WTC11 (cell line): Measurements from ENCODE around the gene CPNE8. TPM values are rescaled to one million over a fixed set of nuclear protein-coding genes. Genes with fewer than 3 reads are reported as not detected.

ENCODE experiments used
- ATAC-seq: fragments of 200-7000 bp; cut with Tn5 transposase; 2 replicates; pipeline ENCODE4 v1.10.0; 2021; ENCODE audit warnings: mild to moderate bottlenecking, moderate library complexity
- CTCF ChIA-PET: fragments of 300-600 bp; sonication (Branson Sonifier 250); formaldehyde crosslinking; loops from one replicate; lab custom pipeline; 2021; ENCODE audit warnings: antibody characterized with exemption; lab: Charles Lee
- POLR2A ChIA-PET: fragments of 350-600 bp; sonication (Branson Sonifier 250); formaldehyde crosslinking; loops from one replicate; lab custom pipeline; 2021; ENCODE audit warnings: antibody characterized with exemption; lab: Charles Lee
- DNase-seq: peaks from one replicate; pipeline ENCODE4 v3.0.0; 2021; ENCODE audit warnings: low spot score
- H3K27ac Mint-ChIP-seq: 2 replicates; pipeline ENCODE4 v1.8.0; 2021; ENCODE audit warnings: mixed read lengths
- H3K27me3 Mint-ChIP-seq: 2 replicates; pipeline ENCODE4 v1.8.0; 2021; ENCODE audit warnings: low read depth, mild to moderate bottlenecking, moderate library complexity, mixed read lengths
- H3K36me3 Mint-ChIP-seq: 2 replicates; pipeline ENCODE4 v1.8.0; 2021; ENCODE audit warnings: mixed read lengths
- H3K4me1 Mint-ChIP-seq: 2 replicates; pipeline ENCODE4 v1.8.0; 2022; ENCODE audit warnings: mixed read lengths
- H3K4me3 Mint-ChIP-seq: 2 replicates; pipeline ENCODE4 v1.8.0; 2021; ENCODE audit warnings: mild to moderate bottlenecking, moderate library complexity, mixed read lengths
- H3K9me3 Mint-ChIP-seq: 2 replicates; pipeline ENCODE4 v1.8.0; 2021; ENCODE audit warnings: mixed read lengths
- ATF1 ChIP-seq: sonication (generic); formaldehyde crosslinking; IDR thresholded peaks from 2 replicates; pipeline ENCODE4 v1.8.1; 2023; ENCODE audit warnings: mild to moderate bottlenecking, moderate library complexity, missing genetic modification reagents
- CBFB ChIP-seq: sonication (generic); formaldehyde crosslinking; IDR thresholded peaks from 2 replicates; pipeline ENCODE4 v1.8.1; 2022; ENCODE audit warnings: mild to moderate bottlenecking, low read depth, missing genetic modification reagents
- CREB1 ChIP-seq: sonication (generic); formaldehyde crosslinking; IDR thresholded peaks from 2 replicates; pipeline ENCODE4 v1.8.0; 2023; ENCODE audit warnings: mild to moderate bottlenecking, missing genetic modification reagents
- ERG ChIP-seq: fragments of 250-450 bp; sonication (Bioruptor Pico); IDR thresholded peaks from 2 replicates; pipeline ENCODE4 v1.8.0; 2021; ENCODE audit warnings: mild to moderate bottlenecking
- GABPB1 ChIP-seq: sonication (generic); formaldehyde crosslinking; IDR thresholded peaks from 2 replicates; pipeline ENCODE4 v1.8.1; 2023; ENCODE audit warnings: mild to moderate bottlenecking, missing genetic modification reagents
- HMGA2 ChIP-seq: fragments of 250-450 bp; sonication (Bioruptor Pico); IDR thresholded peaks from 2 replicates; pipeline ENCODE4 v1.4.0; 2021; ENCODE audit warnings: mild to moderate bottlenecking, moderate library complexity
- IRF1 ChIP-seq: sonication (generic); formaldehyde crosslinking; IDR thresholded peaks from 2 replicates; pipeline ENCODE4 v1.8.0; 2023; ENCODE audit warnings: missing genetic modification reagents
- IRF2 ChIP-seq: sonication (generic); formaldehyde crosslinking; IDR thresholded peaks from 2 replicates; pipeline ENCODE4 v1.8.0; 2022; ENCODE audit warnings: low read depth, missing genetic modification reagents, borderline replicate concordance
- MYBL2 ChIP-seq: sonication (generic); formaldehyde crosslinking; IDR thresholded peaks from 2 replicates; pipeline ENCODE4 v1.8.1; 2023; ENCODE audit warnings: mild to moderate bottlenecking, moderate library complexity, missing genetic modification reagents
- NFATC4 ChIP-seq: fragments of 250-450 bp; sonication (Bioruptor Pico); IDR thresholded peaks from 2 replicates; pipeline ENCODE4 v1.9.0; 2021; ENCODE audit warnings: mild to moderate bottlenecking
- NR1H2 ChIP-seq: sonication (generic); formaldehyde crosslinking; IDR thresholded peaks from 2 replicates; pipeline ENCODE4 v1.9.0; 2021; ENCODE audit warnings: mild to moderate bottlenecking, moderate library complexity, missing genetic modification reagents
- NR2C2 ChIP-seq: sonication (generic); formaldehyde crosslinking; IDR thresholded peaks from 2 replicates; pipeline ENCODE4 v1.8.0; 2022; ENCODE audit warnings: mild to moderate bottlenecking, missing genetic modification reagents
- SP1 ChIP-seq: sonication (generic); formaldehyde crosslinking; conservative IDR thresholded peaks from 2 replicates; pipeline ENCODE4 v1.8.1; 2022; ENCODE audit warnings: missing genetic modification reagents
- ZNF219 ChIP-seq: sonication (generic); formaldehyde crosslinking; IDR thresholded peaks from 2 replicates; pipeline ENCODE4 v1.8.0; 2023; ENCODE audit warnings: missing genetic modification reagents, mild to moderate bottlenecking, borderline replicate concordance
- ZNF396 ChIP-seq: fragments of 250-450 bp; sonication (Bioruptor Pico); IDR thresholded peaks from 2 replicates; pipeline ENCODE4 v1.8.0; 2021; ENCODE audit warnings: mild to moderate bottlenecking, moderate library complexity, borderline replicate concordance
- ZNF416 ChIP-seq: fragments of 250-450 bp; sonication (Bioruptor Pico); IDR thresholded peaks from 2 replicates; pipeline ENCODE4 v1.9.0; 2021; ENCODE audit warnings: mild to moderate bottlenecking, inconsistent platforms
- total RNA-seq: library from RNA; stranded (reverse); gene quantifications from 3 replicates; pipeline ENCODE4 v1.2.3, GENCODE V29; 2021
- TF ChIP-seq, protein P1 (sequence below): sonication (generic); formaldehyde crosslinking; IDR thresholded peaks from 2 replicates; pipeline ENCODE4 v1.8.1; 2022; ENCODE audit warnings: mild to moderate bottlenecking, missing genetic modification reagents, moderate library complexity, borderline replicate concordance
- TF ChIP-seq, protein P2 (sequence below): fragments of 200-600 bp; IDR thresholded peaks from 2 replicates; pipeline ENCODE4 v1.8.0; 2022; ENCODE audit warnings: antibody characterized with exemption
- TF ChIP-seq, protein P3 (sequence below): sonication (generic); formaldehyde crosslinking; IDR thresholded peaks from 2 replicates; pipeline ENCODE4 v1.8.1; 2022; ENCODE audit warnings: low read depth, mild to moderate bottlenecking, moderate library complexity, missing genetic modification reagents, borderline replicate concordance
- TF ChIP-seq, protein P4 (sequence below): fragments of 250-450 bp; sonication (Bioruptor Pico); IDR thresholded peaks from 2 replicates; pipeline ENCODE4 v2.1.2; 2022; ENCODE audit warnings: mild to moderate bottlenecking, moderate library complexity

The CPNE8 gene
- total RNA-seq, 1 experiment from 2014 or later: 8.3 TPM

- peaks cover 22% of the 10 kb centered on the region for H3K9me3 Mint-ChIP-seq
- no peak overlapping the region for H3K27ac Mint-ChIP-seq
- TF ChIP-seq ZNF219 (CRISPR knock-in tag): no peak
- TF ChIP-seq NFATC4 (CRISPR knock-in tag): no peak
- TF ChIP-seq IRF1 (CRISPR knock-in tag): no peak
- TF ChIP-seq ZNF416 (CRISPR knock-in tag): no peak
- no peak for TF ChIP-seq MYBL2 (CRISPR knock-in tag)
- no peak for TF ChIP-seq IRF2 (CRISPR knock-in tag)
- no peak for TF ChIP-seq GABPB1 (CRISPR knock-in tag)
- TF ChIP-seq, protein P1, sequence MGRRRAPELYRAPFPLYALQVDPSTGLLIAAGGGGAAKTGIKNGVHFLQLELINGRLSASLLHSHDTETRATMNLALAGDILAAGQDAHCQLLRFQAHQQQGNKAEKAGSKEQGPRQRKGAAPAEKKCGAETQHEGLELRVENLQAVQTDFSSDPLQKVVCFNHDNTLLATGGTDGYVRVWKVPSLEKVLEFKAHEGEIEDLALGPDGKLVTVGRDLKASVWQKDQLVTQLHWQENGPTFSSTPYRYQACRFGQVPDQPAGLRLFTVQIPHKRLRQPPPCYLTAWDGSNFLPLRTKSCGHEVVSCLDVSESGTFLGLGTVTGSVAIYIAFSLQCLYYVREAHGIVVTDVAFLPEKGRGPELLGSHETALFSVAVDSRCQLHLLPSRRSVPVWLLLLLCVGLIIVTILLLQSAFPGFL (CRISPR knock-in tag): no peak
- TF ChIP-seq ZNF396 (CRISPR knock-in tag): no peak
- TF ChIP-seq CBFB: no peak
- TF ChIP-seq, all 79 proteins: peak for 0
- H3K36me3 Mint-ChIP-seq: no peaks in the 10 kb centered on the region
- peaks cover 7% of the 10 kb centered on the region for H3K4me1 Mint-ChIP-seq
- DNase-seq (no peak), ATAC-seq (no peak)
- ChIA-PET CTCF (interaction anchor here (1.6 kb wide), 1 partner anchor 28 kb away, joined by 3 read pairs; no protein-coding TSS in a partner anchor), POLR2A (no interaction called here)
- H3K27me3 Mint-ChIP-seq: no peaks in the 10 kb centered on the region; the same call in 1 of the 2 replicates
- H3K4me3 Mint-ChIP-seq: no peak overlapping the region
Observed at GRCh38 chr12:38949363-38949762, 44.0 kb upstream of the CPNE8 start.

DNA sequence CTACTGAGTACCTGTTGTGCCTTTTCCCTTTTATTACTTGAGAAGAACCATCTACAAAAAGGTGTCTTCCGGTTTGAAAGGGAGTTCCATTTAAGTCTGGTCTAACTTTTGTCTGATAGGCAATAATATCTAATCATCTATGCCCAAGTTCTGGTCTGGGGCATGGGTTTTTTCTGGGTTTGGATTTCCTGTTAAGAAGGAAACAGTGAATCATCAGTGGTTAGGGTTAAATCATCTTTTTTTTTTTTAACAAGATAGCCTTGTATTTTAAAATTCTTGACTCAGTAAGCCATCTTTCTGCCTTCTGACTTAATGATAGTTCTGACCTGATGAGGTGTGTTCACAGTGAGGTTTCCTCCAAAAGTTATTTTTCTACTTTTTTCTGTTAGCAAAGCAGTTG, 29.3 kb upstream of the CPNE8 start:
- Mint-ChIP-seq H3K9me3 (peaks cover 22% of the 10 kb centered on the region), H3K27me3 (no peaks in the 10 kb centered on the region; the same call in 1 of the 2 replicates), H3K4me3 (no peak overlapping the region), H3K36me3 (peaks cover 8% of the 10 kb centered on the region), H3K4me1 (no peaks in the 10 kb centered on the region), H3K27ac (no peak overlapping the region)
- ATAC-seq (no peak), DNase-seq (no peak)
- POLR2A ChIA-PET: no interaction called here
- CTCF ChIA-PET: no interaction called here
- no peak for TF ChIP-seq HMGA2 (CRISPR knock-in tag)
- TF ChIP-seq, protein P2, sequence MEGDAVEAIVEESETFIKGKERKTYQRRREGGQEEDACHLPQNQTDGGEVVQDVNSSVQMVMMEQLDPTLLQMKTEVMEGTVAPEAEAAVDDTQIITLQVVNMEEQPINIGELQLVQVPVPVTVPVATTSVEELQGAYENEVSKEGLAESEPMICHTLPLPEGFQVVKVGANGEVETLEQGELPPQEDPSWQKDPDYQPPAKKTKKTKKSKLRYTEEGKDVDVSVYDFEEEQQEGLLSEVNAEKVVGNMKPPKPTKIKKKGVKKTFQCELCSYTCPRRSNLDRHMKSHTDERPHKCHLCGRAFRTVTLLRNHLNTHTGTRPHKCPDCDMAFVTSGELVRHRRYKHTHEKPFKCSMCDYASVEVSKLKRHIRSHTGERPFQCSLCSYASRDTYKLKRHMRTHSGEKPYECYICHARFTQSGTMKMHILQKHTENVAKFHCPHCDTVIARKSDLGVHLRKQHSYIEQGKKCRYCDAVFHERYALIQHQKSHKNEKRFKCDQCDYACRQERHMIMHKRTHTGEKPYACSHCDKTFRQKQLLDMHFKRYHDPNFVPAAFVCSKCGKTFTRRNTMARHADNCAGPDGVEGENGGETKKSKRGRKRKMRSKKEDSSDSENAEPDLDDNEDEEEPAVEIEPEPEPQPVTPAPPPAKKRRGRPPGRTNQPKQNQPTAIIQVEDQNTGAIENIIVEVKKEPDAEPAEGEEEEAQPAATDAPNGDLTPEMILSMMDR: no peak
- no peak for TF ChIP-seq NR2C2 (CRISPR knock-in tag)
- no peak for TF ChIP-seq ATF1 (CRISPR knock-in tag)
- TF ChIP-seq ERG (CRISPR knock-in tag): no peak
- TF ChIP-seq, protein P3, sequence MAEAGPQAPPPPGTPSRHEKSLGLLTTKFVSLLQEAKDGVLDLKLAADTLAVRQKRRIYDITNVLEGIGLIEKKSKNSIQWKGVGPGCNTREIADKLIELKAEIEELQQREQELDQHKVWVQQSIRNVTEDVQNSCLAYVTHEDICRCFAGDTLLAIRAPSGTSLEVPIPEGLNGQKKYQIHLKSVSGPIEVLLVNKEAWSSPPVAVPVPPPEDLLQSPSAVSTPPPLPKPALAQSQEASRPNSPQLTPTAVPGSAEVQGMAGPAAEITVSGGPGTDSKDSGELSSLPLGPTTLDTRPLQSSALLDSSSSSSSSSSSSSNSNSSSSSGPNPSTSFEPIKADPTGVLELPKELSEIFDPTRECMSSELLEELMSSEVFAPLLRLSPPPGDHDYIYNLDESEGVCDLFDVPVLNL: no peak
- TF ChIP-seq, protein P4, sequence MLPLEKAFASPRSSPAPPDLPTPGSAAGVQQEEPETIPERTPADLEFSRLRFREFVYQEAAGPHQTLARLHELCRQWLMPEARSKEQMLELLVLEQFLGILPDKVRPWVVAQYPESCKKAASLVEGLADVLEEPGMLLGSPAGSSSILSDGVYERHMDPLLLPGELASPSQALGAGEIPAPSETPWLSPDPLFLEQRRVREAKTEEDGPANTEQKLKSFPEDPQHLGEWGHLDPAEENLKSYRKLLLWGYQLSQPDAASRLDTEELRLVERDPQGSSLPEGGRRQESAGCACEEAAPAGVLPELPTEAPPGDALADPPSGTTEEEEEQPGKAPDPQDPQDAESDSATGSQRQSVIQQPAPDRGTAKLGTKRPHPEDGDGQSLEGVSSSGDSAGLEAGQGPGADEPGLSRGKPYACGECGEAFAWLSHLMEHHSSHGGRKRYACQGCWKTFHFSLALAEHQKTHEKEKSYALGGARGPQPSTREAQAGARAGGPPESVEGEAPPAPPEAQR: no peak
- TF ChIP-seq SP1 (CRISPR knock-in tag): no peak
- TF ChIP-seq NR1H2: no peak
- no peak for TF ChIP-seq CREB1 (CRISPR knock-in tag)
